ENCODE data around the gene TLCD3A. TPM values are rescaled to one million over a fixed set of nuclear protein-coding genes. Genes with fewer than 3 reads are reported as not detected.

Gene TLCD3A
- total RNA-seq, 1 donor from 2014 or later, result 36.3 TPM

DNA sequence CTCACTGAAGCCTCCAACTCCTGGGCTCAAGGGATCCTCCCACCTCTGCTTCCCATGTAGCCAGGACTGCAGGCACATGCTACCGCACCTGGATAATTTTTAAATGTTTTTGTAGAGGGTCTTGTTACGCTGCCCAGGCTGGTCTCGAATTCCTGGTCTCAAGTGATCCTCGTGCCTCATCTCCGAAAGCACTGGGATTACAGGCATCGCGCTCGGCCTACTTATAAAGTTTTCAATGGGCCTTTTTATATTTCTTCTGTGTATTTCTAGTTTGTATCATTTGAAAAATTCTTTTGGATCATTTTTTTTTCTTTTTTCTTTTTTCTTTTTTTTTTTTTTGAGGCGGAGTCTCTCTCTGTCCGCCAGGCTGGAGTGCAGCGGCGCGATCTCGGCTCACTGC lies 7.3 kb upstream of the TLCD3A start:
- no peaks in the 10 kb centered on the region for H3K9me3 Mint-ChIP-seq
- DNase-seq (ENCODE audit: low spot score), result no peak
- H3K4me3 Mint-ChIP-seq, result no peak overlapping the region
- intact Hi-C loops (cut with micrococcal nuclease), result no loop called here
- H3K36me3 Mint-ChIP-seq (ENCODE audit: low read depth), result no peaks in the 10 kb centered on the region
- peaks cover 10% of the 10 kb centered on the region for H3K27me3 Mint-ChIP-seq (ENCODE audit: insufficient read depth)
- no peak overlapping the region for H3K27ac Mint-ChIP-seq
- no peaks in the 10 kb centered on the region for H3K4me1 Mint-ChIP-seq (ENCODE audit: low read depth)

DNA sequence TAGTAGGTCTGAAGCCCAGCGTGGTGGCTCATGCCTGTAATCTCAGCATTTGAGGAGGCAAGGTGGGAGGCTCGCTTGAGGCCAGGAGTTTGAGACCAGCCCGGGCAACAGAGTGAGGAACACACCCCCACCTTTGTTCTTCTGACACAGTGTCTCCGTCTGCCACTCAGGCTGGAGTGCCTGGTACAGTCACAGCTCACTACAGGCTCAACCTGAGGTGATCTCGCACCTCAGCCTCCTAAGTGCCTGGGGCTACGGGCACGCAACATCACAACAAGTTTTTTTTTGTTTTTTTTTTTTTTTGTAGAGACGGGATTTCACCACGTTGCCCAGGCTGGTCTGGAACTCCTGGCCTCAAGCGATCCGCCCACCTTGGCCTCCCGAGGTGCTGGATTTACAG lies 6.7 kb upstream of the TLCD3A start:
- DNase-seq (ENCODE audit: low spot score), result no peak
- Mint-ChIP-seq H3K4me3 (no peak overlapping the region), H3K9me3 (no peaks in the 10 kb centered on the region), H3K27ac (no peak overlapping the region), H3K27me3 (ENCODE audit: insufficient read depth) (peaks cover 10% of the 10 kb centered on the region), H3K36me3 (ENCODE audit: low read depth) (no peaks in the 10 kb centered on the region), H3K4me1 (ENCODE audit: low read depth) (peaks cover 1% of the 10 kb centered on the region)
- intact Hi-C loops (cut with micrococcal nuclease), result no loop called here

- H3K9me3 Mint-ChIP-seq, result no peaks in the 10 kb centered on the region
- DNase-seq (ENCODE audit: low spot score), result no peak
- no peak overlapping the region for H3K4me3 Mint-ChIP-seq
- H3K27me3 Mint-ChIP-seq (ENCODE audit: insufficient read depth), result peaks cover 10% of the 10 kb centered on the region
- no peaks in the 10 kb centered on the region for H3K36me3 Mint-ChIP-seq (ENCODE audit: low read depth)
- intact Hi-C loops (cut with micrococcal nuclease), result no loop called here
- H3K27ac Mint-ChIP-seq, result no peak overlapping the region
- peaks cover 8% of the 10 kb centered on the region for H3K4me1 Mint-ChIP-seq (ENCODE audit: low read depth)
Measured at GRCh38 chr17:726271-726919, 6.0 kb upstream of the TLCD3A start.

DNA sequence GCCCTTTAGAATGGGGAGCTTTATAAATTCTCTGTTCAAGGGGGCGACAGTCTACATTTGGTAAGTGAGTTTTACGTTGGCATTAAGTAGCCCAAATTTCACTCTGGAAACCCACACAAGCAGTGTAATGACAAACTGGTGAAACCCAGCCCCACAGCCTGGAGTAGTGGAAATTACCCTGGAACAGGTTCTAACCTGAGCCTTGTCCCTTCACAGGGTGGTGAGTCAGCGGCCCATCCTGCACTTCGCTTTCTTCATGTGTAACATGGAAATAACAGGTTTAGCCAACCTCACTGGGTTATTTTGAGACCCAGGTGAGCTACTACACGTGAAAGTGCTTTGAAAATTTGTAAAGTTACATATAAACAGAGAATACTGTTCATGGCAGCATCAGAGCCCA lies 3.5 kb upstream of the TLCD3A start:
- peaks cover 7% of the 10 kb centered on the region for H3K27me3 Mint-ChIP-seq (ENCODE audit: insufficient read depth)

GRCh38 chr17:731644-732066 lies 741 bp upstream of the TLCD3A start:
- H3K27me3 Mint-ChIP-seq (ENCODE audit: insufficient read depth), result peaks cover 6% of the 10 kb centered on the region
- DNase-seq (ENCODE audit: low spot score), result no peak
- H3K36me3 Mint-ChIP-seq (ENCODE audit: low read depth), result peaks cover 21% of the 10 kb centered on the region
- H3K4me3 Mint-ChIP-seq, result peak overlapping the region; percentile 78
- H3K4me1 Mint-ChIP-seq (ENCODE audit: low read depth), result peaks cover 28% of the 10 kb centered on the region
- no peaks in the 10 kb centered on the region for H3K9me3 Mint-ChIP-seq
- intact Hi-C loops (cut with micrococcal nuclease), result loop anchor here (1.0 kb wide), 3 partner anchors 9 to 50 kb away; partner anchors contain the start of gene VPS53
- H3K27ac Mint-ChIP-seq, result peak overlapping the region; percentile 67

More for the DNA sequence above, 3.5 kb upstream of the TLCD3A start:
- DNase-seq (ENCODE audit: low spot score), result no peak
- peaks cover 21% of the 10 kb centered on the region for H3K4me1 Mint-ChIP-seq (ENCODE audit: low read depth)
- no peaks in the 10 kb centered on the region for H3K9me3 Mint-ChIP-seq
- H3K27ac Mint-ChIP-seq, result no peak overlapping the region
- no peak overlapping the region for H3K4me3 Mint-ChIP-seq
- intact Hi-C loops (cut with micrococcal nuclease), result no loop called here
- peaks cover 6% of the 10 kb centered on the region for H3K36me3 Mint-ChIP-seq (ENCODE audit: low read depth)

GRCh38 chr17:732902-733720 lies 715 bp downstream of the TLCD3A start:
- no peaks in the 10 kb centered on the region for H3K9me3 Mint-ChIP-seq
- H3K27ac Mint-ChIP-seq, result peak overlapping the region; percentile 95
- H3K36me3 Mint-ChIP-seq (ENCODE audit: low read depth), result peaks cover 23% of the 10 kb centered on the region
- intact Hi-C loops (cut with micrococcal nuclease), result loop anchor here (1.0 kb wide), 4 partner anchors 7 to 48 kb away; partner anchors contain the start of genes GEMIN4 and VPS53
- H3K27me3 Mint-ChIP-seq (ENCODE audit: insufficient read depth), result peaks cover 3% of the 10 kb centered on the region
- peak overlapping the region; percentile 90 for H3K4me3 Mint-ChIP-seq
- peaks cover 28% of the 10 kb centered on the region for H3K4me1 Mint-ChIP-seq (ENCODE audit: low read depth)
- DNase-seq (ENCODE audit: low spot score), result peak; percentile 20

GRCh38 chr17:733743-734142 lies 1.3 kb downstream of the TLCD3A start:
- Mint-ChIP-seq H3K4me1 (ENCODE audit: low read depth) (peaks cover 28% of the 10 kb centered on the region), H3K36me3 (ENCODE audit: low read depth) (peaks cover 27% of the 10 kb centered on the region), H3K9me3 (no peaks in the 10 kb centered on the region), H3K4me3 (peak overlapping the region; percentile 90), H3K27ac (peak overlapping the region; percentile 95), H3K27me3 (ENCODE audit: insufficient read depth) (peaks cover 2% of the 10 kb centered on the region)
- DNase-seq (ENCODE audit: low spot score), result no peak
- intact Hi-C loops (cut with micrococcal nuclease), result loop anchor here (1.0 kb wide), 1 partner anchor 19 kb away; the partner anchor contains the start of gene GEMIN4

GRCh38 chr17:737561-738113 lies 5.2 kb downstream of the TLCD3A start:
- no peaks in the 10 kb centered on the region for H3K27me3 Mint-ChIP-seq (ENCODE audit: insufficient read depth)
- H3K27ac Mint-ChIP-seq, result no peak overlapping the region
- peaks cover 31% of the 10 kb centered on the region for H3K4me1 Mint-ChIP-seq (ENCODE audit: low read depth)
- intact Hi-C loops (cut with micrococcal nuclease), result no loop called here
- no peaks in the 10 kb centered on the region for H3K9me3 Mint-ChIP-seq
- H3K36me3 Mint-ChIP-seq (ENCODE audit: low read depth), result peaks cover 51% of the 10 kb centered on the region
- no peak overlapping the region for H3K4me3 Mint-ChIP-seq
- no peak for DNase-seq (ENCODE audit: low spot score)

GRCh38 chr17:740240-741017 lies 8.0 kb downstream of the TLCD3A start:
- Mint-ChIP-seq H3K36me3 (ENCODE audit: low read depth) (peaks cover 51% of the 10 kb centered on the region), H3K27ac (peak overlapping the region; percentile 64), H3K27me3 (ENCODE audit: insufficient read depth) (no peaks in the 10 kb centered on the region), H3K9me3 (no peaks in the 10 kb centered on the region), H3K4me3 (peak overlapping the region; percentile 12), H3K4me1 (ENCODE audit: low read depth) (peaks cover 15% of the 10 kb centered on the region)
- DNase-seq (ENCODE audit: low spot score), result peak; percentile 11
- intact Hi-C loops (cut with micrococcal nuclease), result loop anchor here (1.0 kb wide), 2 partner anchors 8 to 12 kb away; partner anchors contain the start of genes GEMIN4 and TLCD3A

DNA sequence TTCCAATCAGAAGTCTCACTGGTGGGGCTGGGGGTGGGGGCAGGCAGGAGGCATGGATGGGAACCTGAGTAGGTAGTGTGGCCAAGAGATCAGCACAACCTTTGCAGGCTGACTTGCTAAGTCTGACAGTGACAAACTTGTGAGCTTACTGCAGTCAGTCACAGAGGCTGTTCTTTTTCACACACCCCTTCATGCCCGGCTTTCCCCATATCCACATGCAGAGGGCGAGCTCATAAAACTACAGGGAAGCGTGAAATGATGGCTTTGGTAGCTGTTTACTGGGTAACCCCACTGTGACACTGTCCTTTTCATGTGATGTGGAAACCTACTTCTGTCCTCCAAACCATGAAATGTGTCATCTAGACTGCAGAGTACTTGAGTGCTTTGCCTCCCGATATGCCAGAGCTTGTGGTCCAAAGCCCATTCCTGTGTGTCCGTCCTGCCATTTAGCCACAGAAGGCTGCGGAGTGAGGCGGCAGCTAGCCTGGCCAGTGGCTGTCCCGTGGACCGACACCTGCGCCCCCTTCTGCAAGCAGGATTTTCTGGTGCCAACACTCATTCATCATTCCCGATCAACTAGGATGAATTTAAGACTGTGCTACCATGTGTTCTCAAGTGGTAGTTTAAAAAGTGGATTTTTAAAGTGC lies 9.9 kb downstream of the TLCD3A start:
- Mint-ChIP-seq H3K27ac (no peak overlapping the region), H3K9me3 (no peaks in the 10 kb centered on the region), H3K36me3 (ENCODE audit: low read depth) (peaks cover 52% of the 10 kb centered on the region), H3K4me3 (no peak overlapping the region), H3K4me1 (ENCODE audit: low read depth) (peaks cover 15% of the 10 kb centered on the region), H3K27me3 (ENCODE audit: insufficient read depth) (no peaks in the 10 kb centered on the region)
- no peak for DNase-seq (ENCODE audit: low spot score)
- intact Hi-C loops (cut with micrococcal nuclease), result no loop called here

DNA sequence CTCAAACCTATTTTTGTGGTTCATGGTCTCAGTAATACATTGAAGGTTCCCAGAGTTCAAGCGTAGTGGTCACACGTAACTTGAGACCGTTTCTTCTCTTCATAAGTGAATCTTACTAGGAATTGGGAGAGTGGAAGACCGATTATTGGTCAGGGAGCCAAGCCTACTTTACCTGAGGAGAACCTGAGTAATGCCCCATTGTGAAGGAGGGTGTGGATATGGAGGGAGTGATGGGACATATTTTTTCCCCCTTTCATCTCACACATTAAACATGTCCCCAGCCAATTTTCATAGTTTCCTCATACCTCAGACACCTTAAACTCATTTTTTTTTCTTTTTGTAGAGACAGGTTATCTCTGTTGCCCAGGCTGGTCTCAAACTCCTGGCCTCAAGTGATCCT lies 10.7 kb downstream of the TLCD3A start:
- H3K27me3 Mint-ChIP-seq (ENCODE audit: insufficient read depth), result no peaks in the 10 kb centered on the region
- H3K36me3 Mint-ChIP-seq (ENCODE audit: low read depth), result peaks cover 57% of the 10 kb centered on the region
- peaks cover 19% of the 10 kb centered on the region for H3K4me1 Mint-ChIP-seq (ENCODE audit: low read depth)
- H3K27ac Mint-ChIP-seq, result no peak overlapping the region
- no peak overlapping the region for H3K4me3 Mint-ChIP-seq
- intact Hi-C loops (cut with micrococcal nuclease), result no loop called here
- no peak for DNase-seq (ENCODE audit: low spot score)
- H3K9me3 Mint-ChIP-seq, result no peaks in the 10 kb centered on the region

DNA sequence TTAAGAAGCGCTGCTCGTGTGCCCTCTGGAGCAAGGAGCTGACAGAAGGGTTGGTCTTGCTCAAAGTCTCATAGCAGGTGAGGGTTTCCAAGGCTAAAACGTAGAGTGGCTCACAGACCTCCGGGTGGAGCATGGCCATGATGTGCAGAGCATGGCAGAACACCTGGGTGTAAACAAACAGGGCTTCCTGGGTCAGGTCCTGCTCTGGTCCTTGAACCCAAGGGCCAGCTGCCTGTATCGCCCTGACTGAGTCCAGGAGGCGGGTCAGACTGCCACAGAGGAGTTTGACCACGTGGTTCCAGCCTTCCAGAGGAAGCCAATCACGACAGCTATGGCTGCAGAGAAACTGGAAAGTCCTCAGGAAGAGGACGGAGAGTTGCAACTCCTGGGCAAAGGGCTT lies 12.5 kb downstream of the TLCD3A start:
- DNase-seq (ENCODE audit: low spot score), result no peak
- Mint-ChIP-seq H3K4me3 (no peak overlapping the region), H3K4me1 (ENCODE audit: low read depth) (peaks cover 26% of the 10 kb centered on the region), H3K27me3 (ENCODE audit: insufficient read depth) (no peaks in the 10 kb centered on the region), H3K27ac (no peak overlapping the region), H3K36me3 (ENCODE audit: low read depth) (peaks cover 64% of the 10 kb centered on the region), H3K9me3 (no peaks in the 10 kb centered on the region)
- intact Hi-C loops (cut with micrococcal nuclease), result no loop called here

Measured in activated T-helper 1 cell treated with anti-CD3 and anti-CD28 coated beads, Interleukin-12 subunit alpha, Interleukin-12 subunit beta, Interleukin-2, Interleukin-4 antibody, amounts not matched to agents 30 ng/mL and 10 ng/mL and 1 ng/mL, durations not matched to agents 14 hours and 24 hours and 36 hours (primary cell).